ENCODE results near the gene ZFP1.

ZFP1 gene

GRCh38 chr16:75160386-75160785 is 12.1 kb downstream of the ZFP1 start:
- no peak for DNase-seq (ENCODE audit: low spot score)

- DNase-seq (ENCODE audit: low spot score), result no peak
These were observed 21.6 kb downstream of the ZFP1 start for GRCh38 chr16:75169899-75170405.

GRCh38 chr16:75172578-75172977 is 24.3 kb downstream of the ZFP1 start:
- no peak for DNase-seq (ENCODE audit: low spot score)

- DNase-seq (ENCODE audit: low spot score), result no peak
These were observed 26.8 kb downstream of the ZFP1 start for GRCh38 chr16:75175074-75175473.

- no peak for DNase-seq (ENCODE audit: low spot score)
These were observed 28.6 kb downstream of the ZFP1 start for GRCh38 chr16:75176926-75177325.

GRCh38 chr16:75179208-75179607 is 30.9 kb downstream of the ZFP1 start:
- DNase-seq (ENCODE audit: low spot score), result no peak

GRCh38 chr16:75181630-75182029 is 33.3 kb downstream of the ZFP1 start:
- DNase-seq (ENCODE audit: low spot score), result no peak

- no peak for DNase-seq (ENCODE audit: low spot score)
These were observed 40.6 kb downstream of the ZFP1 start for GRCh38 chr16:75188832-75189477.

GRCh38 chr16:75189638-75190245 is 41.4 kb downstream of the ZFP1 start:
- no peak for DNase-seq (ENCODE audit: low spot score)

- DNase-seq (ENCODE audit: low spot score), result no peak
These were observed 44.4 kb downstream of the ZFP1 start for GRCh38 chr16:75192606-75193264.

- DNase-seq (ENCODE audit: low spot score), result no peak
These were observed 44.9 kb downstream of the ZFP1 start for GRCh38 chr16:75193265-75193650.

- DNase-seq (ENCODE audit: low spot score), result no peak
These were observed 45.6 kb downstream of the ZFP1 start for GRCh38 chr16:75193730-75194444.

- DNase-seq (ENCODE audit: low spot score), result no peak
These were observed 47.8 kb downstream of the ZFP1 start for GRCh38 chr16:75195811-75196790.

- no peak for DNase-seq (ENCODE audit: low spot score)
These were observed 48.5 kb downstream of the ZFP1 start for GRCh38 chr16:75196836-75197235.

GRCh38 chr16:75197522-75198134 is 49.3 kb downstream of the ZFP1 start:
- DNase-seq (ENCODE audit: low spot score), result no peak

- no peak for DNase-seq (ENCODE audit: low spot score)
These were observed 49.8 kb downstream of the ZFP1 start for GRCh38 chr16:75198135-75198600.

- no peak for DNase-seq (ENCODE audit: low spot score)
These were observed 53.8 kb downstream of the ZFP1 start for GRCh38 chr16:75202069-75202590.

- DNase-seq (ENCODE audit: low spot score), result no peak
These were observed 54.8 kb downstream of the ZFP1 start for GRCh38 chr16:75203096-75203495.

- no peak for DNase-seq (ENCODE audit: low spot score)
These were observed 55.5 kb downstream of the ZFP1 start for GRCh38 chr16:75203667-75204409.

- no peak for DNase-seq (ENCODE audit: low spot score)
These were observed 56.1 kb downstream of the ZFP1 start for GRCh38 chr16:75204410-75204758.
